HG03196 (cell line): ENCODE data around the gene MXRA8.
"Not testable (repeated sequence)": the region's sequence is repeated elsewhere in the genome, so short reads cannot be mapped to it uniquely, and the experiment has no call there.

ENCODE experiments used
- ATAC-seq: cut with Tn5 transposase; IDR thresholded peaks from one replicate; pipeline ENCODE4 v1.9.1; 2021; ENCODE audit not compliant: unreplicated experiment

The MXRA8 gene

DNA sequence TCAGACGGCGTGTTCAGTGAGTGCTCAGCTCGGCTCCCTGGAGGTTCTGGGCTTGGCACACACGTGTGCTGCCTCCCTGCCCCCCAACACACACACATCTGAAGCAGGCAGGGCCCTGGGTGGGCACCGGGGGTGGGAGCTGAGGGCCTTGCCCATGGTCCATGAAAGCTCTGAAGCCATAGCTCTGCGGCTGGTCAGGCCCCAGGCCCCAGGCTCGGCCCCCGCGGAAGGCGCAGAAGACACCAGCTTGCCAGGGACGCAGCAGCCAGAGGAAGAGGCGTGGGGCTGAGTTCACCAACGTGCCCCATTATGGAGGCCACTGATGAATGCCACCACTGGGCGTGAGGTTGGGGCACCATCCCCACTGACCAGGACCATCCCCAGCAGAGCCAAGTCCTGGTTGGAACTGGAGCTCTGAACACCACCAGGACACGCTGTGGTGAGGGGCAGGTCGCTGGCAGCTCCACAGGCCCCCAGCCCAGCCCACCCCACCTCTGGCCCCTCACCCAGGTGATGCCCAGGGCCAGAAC is 12.5 kb upstream of the MXRA8 start:
- no peak for ATAC-seq

DNA sequence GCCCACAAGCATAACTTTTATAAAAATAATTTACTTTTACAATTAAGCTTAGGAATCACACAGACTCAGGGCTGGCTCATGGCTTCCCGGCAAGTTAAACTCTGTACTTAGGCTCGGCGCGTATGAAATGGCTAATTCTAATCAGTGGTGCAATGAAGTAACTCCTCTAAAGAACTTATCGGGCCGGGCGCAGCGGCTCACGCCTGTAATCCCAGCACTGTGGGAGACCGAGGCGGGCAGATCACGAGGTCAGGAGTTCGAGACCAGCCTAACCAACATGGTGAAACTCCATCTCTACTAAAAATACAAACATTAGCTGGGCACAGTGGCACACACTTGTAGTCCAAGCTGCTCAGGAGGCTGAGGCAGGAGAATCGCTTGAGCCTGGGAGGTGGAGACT is 11.7 kb upstream of the MXRA8 start:
- ATAC-seq = not testable (repeated sequence)

DNA sequence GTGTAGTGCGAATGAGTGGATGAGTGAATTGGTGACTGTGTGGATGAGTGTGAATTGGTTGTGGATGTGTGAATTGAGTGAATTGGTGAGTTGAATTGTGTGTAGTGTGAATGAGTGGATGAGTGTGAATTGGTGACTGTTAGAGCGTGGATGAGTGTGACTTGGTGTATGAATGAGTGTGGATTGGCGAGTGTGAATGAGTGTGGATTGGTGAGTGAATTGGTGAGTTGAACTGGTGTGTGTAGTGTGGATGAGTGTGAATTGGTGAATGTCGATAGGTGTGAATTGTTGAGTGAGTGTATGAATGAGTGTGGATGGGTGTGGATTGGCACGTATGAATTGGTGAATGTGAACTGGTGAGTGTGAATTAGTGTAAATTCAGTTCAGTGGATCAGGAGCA is 9.0 kb upstream of the MXRA8 start:
- no peak for ATAC-seq

DNA sequence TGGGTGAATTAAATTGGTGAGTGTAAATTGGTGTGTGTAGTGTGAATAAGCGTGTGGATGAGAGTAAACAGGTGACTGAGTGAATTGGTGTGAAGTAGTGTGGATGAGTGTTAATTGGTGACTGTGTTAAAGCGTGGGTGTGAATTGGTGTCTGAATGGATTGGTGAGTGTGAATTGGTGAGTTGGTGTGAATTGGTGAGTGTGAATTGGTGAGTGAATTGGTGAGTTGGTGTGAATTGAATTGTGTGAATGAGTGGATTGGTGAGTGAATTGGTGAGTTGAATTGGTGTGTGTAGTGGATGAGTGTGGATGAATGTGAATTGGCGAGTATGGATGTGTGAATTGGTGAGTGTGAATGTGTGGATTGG is 8.3 kb upstream of the MXRA8 start:
- no peak for ATAC-seq

DNA sequence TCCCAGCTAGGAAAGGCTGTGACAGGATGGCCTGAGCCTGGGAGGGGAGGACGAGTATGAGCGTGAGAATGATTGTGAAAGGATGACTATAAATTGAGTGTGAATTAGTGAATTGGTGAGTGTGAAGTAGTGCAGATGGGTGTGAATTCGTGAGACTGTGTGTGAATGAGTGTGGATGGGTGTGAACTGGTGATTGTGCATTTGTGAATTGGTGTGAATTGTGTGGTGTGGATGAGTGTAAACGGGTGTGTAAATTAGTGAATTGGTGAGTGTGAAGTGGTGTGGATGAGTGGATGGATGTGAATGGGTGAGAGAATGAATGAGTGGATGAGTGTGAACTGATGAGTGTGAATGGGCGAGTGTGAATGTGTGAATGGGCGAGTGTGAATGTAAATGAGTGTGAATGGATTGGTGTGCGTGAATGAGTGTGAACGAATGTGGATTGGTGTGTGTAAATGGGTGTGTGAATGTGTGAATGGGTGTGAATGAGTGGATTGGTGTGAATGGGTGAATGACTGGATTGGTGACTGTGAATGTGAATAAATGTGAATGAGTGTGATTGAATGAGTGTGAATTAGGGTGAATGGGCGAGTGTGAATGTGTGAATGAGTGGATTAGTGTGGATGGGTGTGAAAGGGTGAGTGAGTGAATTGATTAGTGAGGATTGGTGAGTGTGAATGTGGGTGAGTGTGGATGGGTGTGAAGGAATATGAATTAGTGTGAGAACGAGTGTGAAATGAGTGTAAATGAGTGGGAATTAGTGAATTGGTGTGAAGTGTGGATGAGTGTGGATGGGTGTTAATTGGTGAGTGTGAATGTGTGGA is 7.7 kb upstream of the MXRA8 start:
- no peak for ATAC-seq

DNA sequence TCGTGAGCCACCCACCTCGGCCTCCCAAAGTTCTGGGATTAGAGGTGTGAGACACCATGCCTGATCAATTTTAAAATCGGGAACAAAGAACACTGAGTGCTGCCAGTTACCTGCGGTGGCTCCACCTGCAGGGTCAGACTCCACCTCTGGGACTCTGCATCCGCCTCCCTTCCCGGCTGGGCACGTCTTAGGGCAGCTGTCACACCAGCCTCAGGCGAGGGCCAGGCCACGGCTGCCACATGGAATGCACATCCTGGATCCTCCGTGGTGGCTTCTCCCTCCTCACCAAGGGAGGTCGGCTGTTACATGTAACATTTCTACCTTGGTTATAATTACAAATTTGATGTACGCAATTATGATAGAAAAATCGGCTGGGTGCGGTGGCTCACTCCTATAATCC is 5.9 kb upstream of the MXRA8 start:
- ATAC-seq = no peak

DNA sequence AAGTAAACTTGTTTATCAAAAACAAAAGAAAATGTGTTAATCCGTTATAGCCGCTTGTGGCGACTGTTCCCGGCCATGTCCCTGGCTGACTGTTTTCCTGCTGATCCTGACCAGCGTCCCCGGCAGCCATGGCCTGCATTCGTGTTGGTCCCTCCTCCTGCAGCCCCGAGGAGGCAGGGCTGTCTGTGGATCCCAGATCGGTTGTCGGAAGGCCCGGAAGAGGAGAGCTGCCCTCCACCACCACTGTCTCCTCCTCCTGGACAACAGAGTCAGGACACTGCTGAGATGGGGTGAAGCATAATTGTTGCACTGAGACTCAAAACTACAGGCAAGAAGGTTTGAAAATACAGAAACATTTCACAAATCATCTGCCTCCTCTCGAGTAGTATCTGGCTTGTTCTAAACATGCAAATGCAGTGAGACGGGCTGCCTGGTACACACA is 3.6 kb upstream of the MXRA8 start:
- no peak for ATAC-seq

DNA sequence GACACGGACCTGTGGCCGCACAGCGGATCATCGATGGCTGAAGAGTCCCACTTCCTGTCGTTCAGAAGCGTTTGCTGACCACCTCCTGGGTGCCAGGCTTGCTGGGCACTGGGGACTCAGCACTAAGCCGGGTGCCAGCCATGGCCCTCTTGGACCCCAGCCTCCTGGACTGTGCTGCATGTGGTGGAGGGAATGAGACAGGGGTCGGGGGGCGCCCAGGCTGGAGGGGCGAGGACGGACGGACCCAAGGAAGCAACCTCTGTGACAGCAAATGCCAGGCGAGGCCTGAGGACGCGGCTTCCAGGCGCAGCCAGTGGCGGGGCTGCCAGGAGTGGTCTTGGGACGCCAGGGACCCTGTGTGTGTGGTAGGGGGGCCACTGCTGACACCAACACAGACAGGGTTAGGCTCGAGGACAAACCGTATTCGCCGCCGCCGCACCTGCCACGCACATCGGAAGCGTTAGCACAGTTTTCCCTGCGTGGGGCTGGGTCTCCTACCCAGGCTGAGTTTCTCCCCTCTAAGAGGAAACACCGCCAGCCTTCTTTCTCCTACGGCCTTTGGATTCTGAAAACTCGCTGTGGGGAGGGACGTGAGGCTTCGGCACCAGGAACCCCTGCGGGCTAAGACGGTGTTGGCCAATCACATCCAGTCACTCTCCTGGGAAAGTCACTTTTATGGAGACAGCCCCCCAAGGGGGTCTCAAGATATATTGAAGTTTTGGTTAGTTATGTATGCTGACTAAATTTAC is 3.1 kb upstream of the MXRA8 start:
- ATAC-seq = no peak

DNA sequence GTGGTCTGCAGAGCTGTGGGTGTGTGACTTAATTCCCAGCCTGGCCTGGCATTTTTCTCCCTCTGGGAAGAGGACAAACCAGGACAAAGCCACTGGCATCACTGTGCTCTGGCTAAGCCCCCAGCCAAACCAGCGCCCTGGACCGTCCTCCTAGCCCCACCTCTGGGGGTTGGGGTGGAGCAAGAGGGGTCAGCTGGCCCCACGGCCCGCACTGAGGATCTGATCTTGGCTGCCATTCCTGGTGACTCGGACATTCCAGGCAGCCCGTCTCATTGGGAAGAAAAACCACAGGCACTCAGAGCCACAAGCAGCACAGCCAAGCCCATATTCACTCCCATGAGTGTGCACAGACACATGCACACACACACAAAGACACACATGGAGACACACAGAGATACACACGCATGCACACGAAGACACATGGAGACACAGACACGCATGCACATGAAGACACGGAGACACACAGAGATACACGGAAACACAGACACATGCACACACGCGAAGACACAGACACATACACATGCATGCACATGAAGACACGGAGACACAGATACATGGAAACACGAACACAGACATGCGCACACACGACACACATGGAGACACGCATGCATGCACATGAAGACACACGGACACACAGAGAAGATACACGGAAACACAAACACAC is 2.3 kb upstream of the MXRA8 start:
- no peak for ATAC-seq

DNA sequence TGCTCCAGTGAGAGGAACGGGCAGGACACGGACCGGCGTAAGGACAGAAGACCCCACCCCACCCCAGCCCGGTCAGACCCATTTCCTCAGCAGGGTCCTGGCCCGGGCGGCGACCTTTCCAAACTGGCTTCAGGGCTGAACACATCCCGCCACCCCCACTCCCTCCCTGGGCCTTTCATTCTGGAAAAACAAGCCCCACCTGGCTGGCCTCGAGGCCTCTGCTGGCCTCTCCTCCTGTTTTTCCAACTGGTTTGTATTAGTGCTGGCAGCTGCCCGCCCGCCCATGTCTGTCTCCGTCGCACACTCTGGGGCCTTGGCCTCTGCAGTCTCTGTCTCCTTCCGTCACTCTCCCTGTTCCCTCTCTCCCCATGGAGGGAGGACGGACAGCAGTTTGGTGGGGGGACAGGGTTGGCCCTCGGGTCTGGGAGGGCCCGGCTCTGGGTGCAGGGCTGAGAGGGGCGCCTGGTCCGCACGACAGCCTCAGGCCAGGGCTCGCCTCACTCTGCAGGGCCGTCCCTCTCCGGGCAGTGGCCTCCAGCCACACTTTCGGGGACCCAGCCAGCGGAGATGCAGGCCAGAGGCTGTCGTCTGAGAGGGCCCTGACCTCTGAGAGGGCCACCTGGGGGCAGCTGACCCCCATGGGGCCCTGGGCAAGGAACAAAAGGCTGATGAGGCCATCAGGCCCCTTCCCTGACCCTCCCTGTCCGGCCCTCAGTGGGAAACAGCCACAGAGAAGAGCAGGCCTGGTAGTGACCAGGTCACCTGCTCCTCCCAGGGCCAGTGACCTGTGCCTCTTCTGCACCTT is 1.5 kb upstream of the MXRA8 start:
- no peak for ATAC-seq

DNA sequence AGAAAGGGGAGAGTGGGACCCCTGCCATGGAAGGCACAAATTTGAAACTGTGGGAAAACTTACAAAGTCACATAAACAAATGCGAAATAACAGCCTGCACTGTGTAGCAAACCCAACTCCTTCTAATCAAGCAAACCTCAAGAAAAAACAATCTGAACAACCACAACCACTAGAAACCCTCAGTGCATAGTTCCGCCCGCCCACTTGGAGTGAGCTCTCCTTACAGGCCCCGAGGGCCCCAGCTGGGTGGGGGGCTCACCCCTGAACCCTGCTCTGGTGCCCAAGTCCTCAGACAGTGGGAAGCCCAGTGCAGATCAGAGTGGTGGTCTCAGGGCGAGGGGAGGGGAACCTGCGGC is 931 bp upstream of the MXRA8 start:
- no peak for ATAC-seq

DNA sequence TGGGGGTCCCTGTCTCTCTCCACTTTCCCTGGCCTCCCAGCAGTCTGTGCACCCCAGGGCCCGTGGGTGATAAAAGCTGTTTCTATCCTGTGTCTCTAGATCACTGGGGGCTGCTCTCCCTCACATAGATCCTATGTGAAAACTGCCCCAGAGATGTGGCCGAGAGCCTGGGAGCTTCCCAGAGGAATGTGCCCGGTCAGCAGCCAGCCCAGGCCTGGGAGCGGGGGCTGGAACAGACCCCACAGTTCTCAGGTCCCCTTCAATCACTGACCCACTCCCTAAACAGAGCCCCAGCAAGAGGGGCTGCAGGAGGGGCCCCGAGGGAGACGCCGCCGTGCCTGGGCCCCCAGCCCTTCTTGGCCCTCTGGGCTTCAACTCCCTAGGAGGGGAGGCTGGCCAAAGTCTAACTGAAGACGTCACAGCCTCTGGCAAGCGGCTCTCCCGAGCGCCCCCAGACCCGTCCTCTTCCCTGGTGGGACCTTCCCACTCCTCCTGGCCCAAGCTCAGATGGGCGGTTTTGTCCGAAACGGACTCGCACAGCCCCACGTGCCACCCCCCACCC is 403 bp downstream of the MXRA8 start:
- ATAC-seq = no peak

DNA sequence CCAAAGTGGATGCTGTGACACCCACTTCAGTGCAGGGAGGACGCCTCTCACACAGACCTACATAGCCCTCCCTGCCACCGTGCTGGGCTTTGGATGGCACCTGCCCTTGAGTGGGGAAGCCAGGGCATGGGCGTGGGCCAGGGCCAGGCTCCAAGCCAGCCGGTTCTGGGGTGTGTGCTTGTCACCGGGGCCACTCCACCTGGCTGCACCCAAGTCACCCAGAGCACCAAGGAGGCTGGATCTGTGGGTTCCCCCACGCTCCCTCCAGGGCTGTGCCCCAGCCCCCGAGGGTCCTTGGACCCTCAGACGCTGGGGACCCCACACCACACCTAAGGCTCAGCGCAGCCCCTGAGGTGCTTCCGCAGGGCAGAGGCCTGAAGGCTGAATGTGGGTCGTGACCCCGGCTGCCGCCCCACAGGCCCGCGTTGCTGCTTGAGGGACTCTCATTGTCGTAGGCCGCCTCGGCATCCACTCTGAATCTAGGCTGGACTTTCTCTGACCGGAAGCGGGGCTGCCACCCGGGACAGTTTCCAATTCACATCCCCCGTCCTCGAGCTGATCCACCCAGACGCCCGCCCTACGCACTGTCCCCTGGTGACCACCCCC is 1.5 kb downstream of the MXRA8 start:
- ATAC-seq = no peak

DNA sequence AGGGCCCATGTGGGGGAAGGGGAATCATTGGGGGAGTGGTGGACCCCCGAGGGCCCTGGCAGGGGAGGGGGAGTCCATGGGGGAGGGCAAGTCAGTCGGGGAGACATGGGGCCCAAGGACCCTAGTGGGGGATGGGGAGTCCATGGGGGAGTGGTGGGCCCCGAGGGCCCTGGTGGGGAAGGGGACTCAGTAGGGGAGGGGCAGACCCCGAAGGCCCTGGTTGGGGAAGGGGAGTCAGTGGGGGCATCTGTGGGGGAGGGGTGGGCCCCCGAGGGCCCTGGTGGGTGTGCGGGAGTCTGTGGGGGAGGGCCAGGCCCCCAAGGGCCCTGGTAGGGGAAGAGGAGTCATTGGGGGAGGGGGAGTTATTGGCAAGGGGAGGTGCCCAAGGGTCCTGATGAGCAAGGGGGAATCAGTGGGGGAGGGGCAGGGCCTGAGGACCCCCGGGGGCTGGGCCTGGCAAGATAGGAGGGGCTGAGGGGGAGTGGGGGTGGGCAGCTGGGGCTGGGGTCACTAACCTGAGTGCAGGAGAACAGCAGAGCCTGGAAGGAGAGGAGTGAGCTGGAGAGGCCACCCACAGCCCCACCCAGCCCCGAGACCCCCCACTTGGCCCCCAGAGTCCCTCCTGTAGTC is 2.1 kb downstream of the MXRA8 start:
- no peak for ATAC-seq

DNA sequence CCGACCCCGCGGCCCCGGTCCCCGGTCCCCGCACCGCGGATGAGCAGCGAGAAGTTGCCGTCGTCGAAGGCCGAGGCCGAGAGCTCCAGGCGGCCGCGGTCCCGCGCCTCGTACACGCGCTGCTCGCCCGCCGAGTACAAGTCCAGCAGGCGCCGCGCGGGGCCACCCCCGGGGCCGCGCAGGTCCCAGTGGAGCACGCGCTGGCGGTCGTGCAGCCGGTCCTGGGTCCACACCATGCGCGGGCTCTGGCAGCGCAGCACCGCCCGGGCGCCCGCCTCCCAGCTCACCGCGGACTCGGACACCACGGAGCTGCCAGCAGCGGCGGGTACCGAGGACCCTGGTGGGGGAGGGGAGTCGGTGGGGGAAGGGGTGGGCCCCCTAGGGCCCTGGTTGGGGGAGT is 2.9 kb downstream of the MXRA8 start:
- no peak for ATAC-seq

DNA sequence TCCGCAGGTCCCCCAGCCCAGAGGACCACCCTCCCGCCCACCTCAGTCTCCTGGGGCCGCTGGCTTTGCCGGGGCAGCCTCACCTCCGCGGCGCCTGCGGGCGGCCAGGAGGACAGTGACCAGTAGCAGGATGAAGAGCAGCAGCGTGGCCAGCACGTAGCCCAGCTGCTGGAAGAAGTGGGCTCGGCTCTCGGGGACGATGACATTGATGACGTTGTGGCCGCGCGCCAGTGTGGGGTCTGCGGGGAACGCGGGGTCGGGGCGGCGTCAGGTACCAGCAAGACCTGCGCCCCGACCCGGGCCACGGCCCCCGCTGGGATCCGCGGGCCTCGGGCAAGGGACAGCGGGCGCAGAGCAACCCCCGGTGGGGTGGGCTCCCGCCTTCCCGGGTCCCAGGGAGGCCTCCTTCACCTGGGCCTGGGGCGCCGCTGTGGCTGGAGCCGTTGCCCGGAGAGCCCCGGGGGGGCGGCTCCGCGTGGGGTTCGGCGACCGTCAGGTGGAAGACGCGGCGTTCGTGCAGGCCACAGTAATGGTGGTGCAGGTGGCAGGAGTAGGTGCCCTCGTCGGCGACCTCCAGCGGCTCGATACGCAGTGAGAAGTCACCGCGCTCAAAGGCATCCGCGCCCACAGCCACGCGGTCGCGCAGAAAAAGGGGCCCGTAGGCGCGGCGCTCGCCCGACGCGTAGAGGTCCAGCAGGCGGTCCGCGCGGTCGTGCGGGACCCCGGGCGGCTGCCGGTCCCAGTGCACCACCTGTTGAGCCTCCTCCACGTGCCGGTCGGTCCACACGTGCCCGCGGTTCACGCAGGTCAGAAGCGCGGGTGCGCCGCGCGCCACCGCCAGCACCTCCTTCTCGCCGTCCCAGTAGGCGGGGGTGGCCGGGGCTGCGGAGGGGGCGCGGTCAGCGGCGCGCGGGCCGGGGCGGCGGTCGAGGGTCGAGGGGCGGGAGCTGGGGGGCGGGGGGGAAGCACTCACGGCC is 3.8 kb downstream of the MXRA8 start:
- ATAC-seq = no peak

DNA sequence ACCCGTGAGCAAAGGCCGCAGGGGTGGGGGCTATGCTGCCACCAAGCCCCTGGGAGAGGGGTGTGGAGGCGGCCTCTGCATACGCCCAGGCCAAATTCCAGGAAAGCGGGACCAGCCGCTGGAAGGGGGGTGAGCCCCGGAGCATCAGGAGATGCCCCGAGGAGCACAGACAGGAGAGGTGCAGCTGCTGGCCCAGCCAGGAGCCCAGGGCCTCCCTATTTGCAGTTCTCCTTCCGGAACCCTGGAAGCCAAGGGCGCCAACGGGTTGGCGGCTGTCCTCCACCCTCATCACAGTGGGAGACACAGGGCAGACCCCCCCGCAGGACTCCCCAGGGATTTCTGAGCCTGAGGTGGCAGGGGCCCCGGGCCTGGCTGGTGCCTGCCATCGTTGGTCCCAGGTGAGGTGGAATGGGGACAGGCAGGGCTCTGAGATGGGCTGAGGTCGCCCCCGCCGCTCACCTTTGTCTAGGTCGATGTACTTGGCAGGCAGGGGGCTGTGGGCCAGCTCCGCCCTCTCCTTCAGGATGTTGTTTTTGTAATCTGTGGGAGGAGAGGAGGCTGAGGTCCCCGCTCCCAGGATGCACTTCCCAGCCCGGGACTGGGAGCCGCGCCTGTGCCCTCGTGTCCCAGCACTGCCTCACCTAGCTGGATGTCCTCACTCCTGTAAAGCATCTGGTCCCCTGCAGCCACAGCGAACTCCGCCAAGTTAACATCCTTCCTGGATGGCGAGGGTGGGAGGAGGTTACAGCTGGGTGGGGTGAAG is 4.8 kb downstream of the MXRA8 start:
- no peak for ATAC-seq
